GM18519 (cell line): ENCODE measurements around the gene NAT9.

Source experiments
- ATAC-seq: cut with Tn5 transposase; IDR thresholded peaks from one replicate; pipeline ENCODE4 v1.9.1; 2021; ENCODE audit warnings: mild to moderate bottlenecking, moderate library complexity; ENCODE audit not compliant: unreplicated experiment, low FRiP score

The NAT9 gene

DNA sequence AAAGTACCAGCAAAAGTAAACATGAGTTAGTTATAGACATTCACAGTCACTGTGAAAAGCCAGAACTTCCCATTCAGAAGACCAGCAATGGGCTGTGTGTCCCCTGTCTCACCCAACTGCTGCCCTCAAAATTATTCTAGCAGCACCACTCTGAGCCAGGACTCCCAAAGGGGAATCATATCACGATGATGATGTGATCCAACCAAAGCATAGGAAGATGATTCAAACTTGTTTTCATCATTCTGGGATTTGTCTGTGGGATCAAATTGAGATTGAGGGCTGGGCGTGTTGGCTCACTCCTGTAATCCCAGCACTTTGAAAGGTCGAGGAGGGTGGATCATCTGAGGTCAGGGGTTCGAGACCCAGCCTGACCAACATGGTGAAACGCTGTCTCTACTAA is 6.4 kb upstream of the NAT9 start:
- ATAC-seq, result no peak

DNA sequence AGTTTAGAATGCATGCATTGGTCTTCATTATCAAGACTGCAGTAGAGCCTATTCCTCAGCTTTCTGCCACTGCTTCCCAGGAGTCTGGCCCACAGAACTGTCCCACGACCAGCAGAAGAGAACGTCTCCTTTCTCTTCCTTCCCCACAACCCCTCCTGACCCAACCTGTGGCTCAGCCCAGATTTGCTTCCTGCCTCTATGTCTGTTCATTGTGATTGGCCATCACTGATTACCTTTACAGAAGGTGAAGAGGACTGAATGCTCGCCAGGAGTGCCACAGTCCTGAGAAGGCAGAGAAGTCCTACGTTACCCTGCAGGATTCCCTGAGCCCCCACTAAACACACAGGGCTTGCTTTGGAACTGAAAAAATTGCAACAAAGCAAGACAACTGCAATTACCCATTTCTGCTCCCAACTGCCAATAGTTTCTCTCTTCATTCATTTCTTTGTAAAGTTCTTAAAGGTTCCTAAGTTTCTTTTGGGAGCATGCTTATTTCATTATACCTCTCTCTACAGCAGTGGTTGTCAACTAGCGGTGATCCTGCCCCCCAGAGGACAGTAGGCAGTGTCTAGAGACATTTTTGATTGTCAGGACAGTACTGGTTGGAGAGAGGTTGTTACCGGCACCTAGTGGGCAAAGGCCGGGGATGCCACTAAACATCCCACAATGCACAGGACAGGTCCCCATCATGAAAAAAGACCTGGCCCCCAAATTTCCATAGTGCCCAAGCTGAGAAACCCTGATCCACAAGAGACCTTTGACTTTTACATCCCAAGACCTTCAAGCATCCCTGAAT is 4.5 kb upstream of the NAT9 start:
- no peak for ATAC-seq

DNA sequence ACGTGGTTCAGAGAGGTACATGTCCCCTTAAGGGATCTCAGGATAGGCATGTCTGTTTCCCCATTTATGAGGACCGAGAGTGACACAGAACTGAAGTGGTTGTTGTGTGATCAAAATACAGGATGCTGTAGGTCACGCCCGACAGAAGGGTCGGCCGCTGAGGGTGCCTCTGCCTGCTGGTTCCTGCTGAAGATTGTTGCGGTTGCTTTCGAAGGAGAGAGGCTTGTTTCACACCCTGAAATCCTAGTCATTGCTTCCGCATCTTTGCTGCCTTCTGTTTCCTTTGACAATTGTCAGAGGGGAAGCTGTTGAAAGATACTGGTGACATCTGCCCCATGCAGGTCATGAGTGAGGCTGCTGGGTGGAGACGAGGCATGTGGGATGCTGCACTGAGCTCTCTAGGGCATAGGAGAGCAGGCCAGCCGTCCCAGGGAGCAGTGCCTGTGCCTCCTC is 3.8 kb upstream of the NAT9 start:
- no peak for ATAC-seq

DNA sequence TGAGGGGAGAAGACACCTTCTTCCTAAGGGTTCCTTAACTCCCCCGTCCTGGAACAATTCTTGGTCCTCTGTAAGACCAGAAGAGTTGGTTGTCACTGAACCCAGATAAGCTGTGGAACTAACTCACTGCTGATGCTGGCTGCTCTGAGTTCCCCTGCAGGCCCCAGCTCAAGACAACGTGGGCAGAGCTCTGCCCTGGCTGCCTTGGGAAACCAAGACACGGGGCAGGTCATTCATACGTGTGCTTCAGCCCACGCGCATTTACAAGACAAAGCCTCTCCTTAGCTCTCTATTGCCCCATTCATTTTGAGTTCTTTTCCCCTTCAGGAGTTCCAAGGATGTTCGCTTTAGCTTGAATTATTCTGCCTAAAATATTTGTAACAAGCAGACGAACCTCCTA is 3.4 kb upstream of the NAT9 start:
- ATAC-seq, result no peak

- no peak for ATAC-seq
Measured at GRCh38 chr17:74778960-74779359, 2.8 kb upstream of the NAT9 start.

DNA sequence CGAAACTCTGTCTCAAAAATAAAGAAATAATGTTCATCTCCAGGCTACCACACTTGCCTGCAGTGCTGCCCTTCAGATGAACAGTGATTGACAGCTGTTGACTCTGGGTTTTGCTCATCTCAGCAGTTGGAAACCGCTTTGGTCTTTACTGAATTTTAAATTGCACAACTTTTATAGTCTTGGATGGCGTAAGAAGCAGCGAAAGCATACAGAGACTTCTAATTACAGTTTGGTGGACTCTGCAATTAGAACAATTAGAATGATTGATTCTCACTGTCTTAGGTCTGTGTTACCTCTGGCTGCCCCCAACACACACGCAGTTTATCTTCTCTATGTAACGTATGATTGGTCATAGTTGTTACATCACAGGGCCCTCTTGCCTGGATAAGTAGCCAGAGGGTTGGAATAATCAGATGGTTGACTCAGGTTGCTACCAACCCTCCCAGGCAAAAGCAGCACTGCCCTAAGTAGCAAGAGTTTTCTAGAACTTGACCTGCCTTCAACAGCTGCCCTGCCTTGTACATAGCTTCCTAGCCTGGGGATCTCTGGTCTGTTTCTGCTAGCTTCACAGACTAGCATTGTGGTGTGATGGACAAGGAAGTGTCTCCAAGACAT is 1.9 kb upstream of the NAT9 start:
- no peak for ATAC-seq

DNA sequence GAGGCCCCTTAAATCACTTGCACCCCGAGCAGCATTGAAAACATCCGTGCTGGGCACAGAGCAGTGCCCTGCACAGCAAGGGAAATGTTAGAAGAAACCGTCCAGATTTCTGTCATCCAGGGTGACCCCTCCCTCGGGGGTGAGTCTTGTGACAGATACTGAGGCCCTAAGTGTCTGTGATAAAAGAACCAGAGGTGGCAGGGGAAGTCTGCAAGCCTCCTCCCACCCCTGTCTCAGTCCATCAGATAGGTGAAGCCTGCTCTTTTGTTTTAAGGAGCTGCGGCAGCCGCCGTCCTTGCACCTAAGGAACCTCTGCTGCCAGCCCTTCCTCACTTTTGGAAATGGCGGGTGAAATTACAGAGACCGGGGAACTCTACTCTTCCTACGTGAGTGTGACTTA is 845 bp upstream of the NAT9 start:
- no peak for ATAC-seq

- no peak for ATAC-seq
Measured at GRCh38 chr17:74775409-74776043, 619 bp downstream of the NAT9 start.

DNA sequence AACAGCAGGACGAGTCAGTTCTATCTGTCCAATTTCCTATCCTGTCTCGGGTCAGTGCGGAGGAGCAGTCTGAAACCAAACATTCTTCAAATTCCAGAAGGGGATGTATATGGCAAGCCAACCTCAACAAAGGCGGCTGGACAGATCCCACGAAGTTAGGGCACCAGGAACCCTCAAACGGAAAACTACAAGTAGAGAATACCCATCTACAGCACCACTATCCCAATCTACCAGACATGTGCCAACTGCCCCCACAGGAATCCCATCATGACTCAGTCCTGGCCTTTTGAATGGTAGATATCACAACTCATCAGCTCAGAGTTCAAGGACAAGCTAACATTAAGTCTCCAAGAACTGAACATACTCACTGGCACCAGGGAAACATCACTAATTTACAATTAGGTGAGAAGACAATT is 2.3 kb downstream of the NAT9 start:
- ATAC-seq, result no peak

GRCh38 chr17:74773414-74773813 is 2.7 kb downstream of the NAT9 start:
- ATAC-seq, result no peak

DNA sequence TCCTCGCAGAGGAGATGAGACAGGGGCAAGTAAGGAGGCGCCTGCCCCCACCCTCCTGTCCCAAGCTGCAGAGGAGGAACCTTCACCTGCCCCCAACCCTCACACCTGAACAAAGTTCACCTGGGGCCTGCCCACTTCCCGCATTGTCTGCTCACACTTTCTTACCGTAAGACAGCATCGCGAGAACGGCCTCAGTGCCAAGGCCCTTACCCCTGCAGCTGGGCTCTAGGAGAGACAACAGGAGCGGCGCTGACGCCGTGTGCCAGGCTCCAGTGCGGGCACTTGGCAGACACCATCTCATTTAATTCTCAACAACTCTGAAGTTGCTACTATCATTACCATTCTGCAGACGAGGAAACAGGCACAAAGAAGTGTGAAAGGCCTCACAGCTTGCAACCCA is 4.1 kb downstream of the NAT9 start:
- no peak for ATAC-seq

GRCh38 chr17:74771319-74771914 is 4.7 kb downstream of the NAT9 start:
- ATAC-seq, result no peak

- no peak for ATAC-seq
Measured at GRCh38 chr17:74770498-74771318, 5.4 kb downstream of the NAT9 start.

DNA sequence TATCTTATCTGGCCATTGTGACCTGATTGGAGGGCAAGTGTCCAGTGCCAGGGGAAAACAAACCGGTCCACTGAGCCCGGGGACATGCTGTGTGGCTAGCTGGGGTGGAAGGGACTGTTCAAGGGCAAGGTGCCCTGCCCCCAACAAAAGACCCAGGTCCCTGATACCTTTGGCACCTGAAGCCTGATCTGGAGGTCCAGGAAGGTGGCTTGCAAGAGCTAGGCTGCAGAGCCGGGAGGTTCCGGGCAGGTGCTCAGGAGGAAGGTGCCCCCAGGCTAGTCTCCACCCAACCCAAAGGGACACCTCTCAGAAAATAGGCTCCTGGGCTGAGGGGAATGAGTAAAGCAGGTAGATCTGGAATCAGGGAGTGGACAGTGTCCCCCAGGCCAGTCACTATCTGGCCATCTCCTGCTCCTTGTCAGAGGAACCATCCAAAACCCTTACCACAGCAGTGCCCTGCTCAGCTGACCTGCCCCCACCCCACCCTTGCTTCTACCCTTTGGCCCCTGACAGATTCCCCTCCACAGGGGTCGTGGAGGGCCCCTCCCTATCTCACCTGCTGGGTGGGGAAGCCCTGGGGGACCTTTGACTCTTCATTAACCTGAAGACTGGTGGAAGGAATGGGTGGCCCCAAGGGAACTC is 6.2 kb downstream of the NAT9 start:
- ATAC-seq, result no peak

GRCh38 chr17:74769266-74769855 is 6.8 kb downstream of the NAT9 start:
- ATAC-seq, result no peak

GRCh38 chr17:74768763-74769114 is 7.4 kb downstream of the NAT9 start:
- ATAC-seq, result no peak

GRCh38 chr17:74768069-74768762 is 7.9 kb downstream of the NAT9 start:
- ATAC-seq, result no peak

- no peak for ATAC-seq
Measured at GRCh38 chr17:74767111-74767516, 9.0 kb downstream of the NAT9 start.

GRCh38 chr17:74766413-74766812 is 9.7 kb downstream of the NAT9 start:
- ATAC-seq, result no peak
